Astrocyte of the hippocampus (primary cell): ENCODE data around the gene KRTAP12-1.
A peak's percentile ranks its signal among the peaks of the same experiment; 100 is the strongest.

ENCODE experiments used
- DNase-seq: peaks from one replicate; pipeline ENCODE4 v3.0.0; 2011; ENCODE audit warnings: low read depth, low spot score

The KRTAP12-1 gene

GRCh38 chr21:44711327-44712202 is 29.6 kb upstream of the KRTAP12-1 start, which contains the start of gene TSPEAR:
TSS of gene TSPEAR (minus strand) at chr21:44711572. CDS start at chr21:44711514, 58 bp downstream.
- no peak for DNase-seq

- DNase-seq: no peak
Measured at GRCh38 chr21:44710756-44711326, 28.9 kb upstream of the KRTAP12-1 start.

- DNase-seq: no peak
Measured at GRCh38 chr21:44710294-44710665, 28.3 kb upstream of the KRTAP12-1 start.

GRCh38 chr21:44709426-44710293 is 27.7 kb upstream of the KRTAP12-1 start:
- peak; percentile 21 for DNase-seq

GRCh38 chr21:44708866-44709425 is 27.0 kb upstream of the KRTAP12-1 start:
- DNase-seq: no peak

- no peak for DNase-seq
Measured at GRCh38 chr21:44708213-44708865, 26.4 kb upstream of the KRTAP12-1 start.

- no peak for DNase-seq
Measured at GRCh38 chr21:44706706-44707581, 25.0 kb upstream of the KRTAP12-1 start.

- DNase-seq: no peak
Measured at GRCh38 chr21:44706026-44706705, 24.2 kb upstream of the KRTAP12-1 start.

GRCh38 chr21:44704636-44705001 is 22.7 kb upstream of the KRTAP12-1 start:
- no peak for DNase-seq

GRCh38 chr21:44703731-44704635 is 22.0 kb upstream of the KRTAP12-1 start:
- no peak for DNase-seq

GRCh38 chr21:44702973-44703730 is 21.2 kb upstream of the KRTAP12-1 start:
- no peak for DNase-seq

- no peak for DNase-seq
Measured at GRCh38 chr21:44702111-44702972, 20.4 kb upstream of the KRTAP12-1 start.

GRCh38 chr21:44701541-44701940 is 19.6 kb upstream of the KRTAP12-1 start:
- no peak for DNase-seq

- DNase-seq: no peak
Measured at GRCh38 chr21:44701023-44701400, 19.0 kb upstream of the KRTAP12-1 start.

- DNase-seq: no peak
Measured at GRCh38 chr21:44700101-44701022, 18.4 kb upstream of the KRTAP12-1 start.

GRCh38 chr21:44699502-44700001 is 17.6 kb upstream of the KRTAP12-1 start:
- DNase-seq: no peak
